GM18868 (cell line): ENCODE data around the gene THAP12.
"Not testable (repeated sequence)": the region's sequence is repeated elsewhere in the genome, so short reads cannot be mapped to it uniquely, and the experiment has no call there.

Experiments used
- ATAC-seq: cut with Tn5 transposase; IDR thresholded peaks from one replicate; pipeline ENCODE4 v1.9.1; 2021; ENCODE audit warnings: mild to moderate bottlenecking, moderate library complexity; ENCODE audit not compliant: unreplicated experiment

Gene THAP12

GRCh38 chr11:76329084-76329648 is 51.8 kb downstream of the THAP12 start:
- ATAC-seq: no peak

GRCh38 chr11:76327756-76328388 is 53.1 kb downstream of the THAP12 start:
- no peak for ATAC-seq

DNA sequence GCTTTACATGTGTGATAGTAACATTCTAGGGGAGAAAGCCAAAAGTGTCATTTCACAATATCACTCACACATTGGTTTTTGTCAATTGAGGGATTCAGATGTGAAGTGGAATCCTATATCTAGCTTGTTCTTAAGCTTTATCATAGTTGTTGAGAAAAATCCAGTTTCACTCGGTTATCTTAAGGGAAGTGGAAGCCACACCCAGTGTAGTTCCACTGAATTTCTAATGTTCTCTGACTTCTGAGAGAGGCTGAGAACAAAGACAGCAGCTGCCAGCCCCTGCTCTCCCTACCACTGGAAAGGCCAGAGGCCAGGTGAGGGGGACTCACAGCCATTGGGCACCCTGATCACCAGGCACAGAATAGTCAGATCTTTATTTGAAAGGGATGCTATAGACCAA is 53.7 kb downstream of the THAP12 start:
- no peak for ATAC-seq

- no peak for ATAC-seq
Measured at GRCh38 chr11:76325185-76325584, 55.7 kb downstream of the THAP12 start.

GRCh38 chr11:76323804-76324203 is 57.1 kb downstream of the THAP12 start:
- no peak for ATAC-seq

GRCh38 chr11:76323375-76323774 is 57.6 kb downstream of the THAP12 start:
- not testable (repeated sequence) for ATAC-seq

GRCh38 chr11:76322942-76323341 is 58.0 kb downstream of the THAP12 start:
- ATAC-seq: no peak

DNA sequence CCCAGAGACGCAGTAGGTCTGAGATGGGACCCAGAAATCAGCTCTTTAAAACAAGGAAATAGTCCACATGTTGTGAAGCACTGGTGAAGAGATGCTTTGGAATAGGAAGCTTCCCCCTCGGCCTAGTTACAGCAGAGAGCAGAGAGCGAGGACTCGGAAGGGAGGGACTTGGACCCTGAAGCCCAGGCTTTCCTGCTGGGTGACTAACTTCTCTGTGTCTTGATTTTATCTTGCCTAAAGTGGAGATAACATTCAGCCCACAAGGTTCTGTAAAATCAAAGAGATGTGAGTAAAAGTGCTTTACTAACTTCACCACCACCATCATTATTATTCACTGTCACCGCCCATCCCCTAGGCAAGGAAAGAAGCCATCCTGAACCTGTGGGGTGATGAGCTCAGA is 58.4 kb downstream of the THAP12 start:
- ATAC-seq: no peak

GRCh38 chr11:76321820-76322524 is 59.0 kb downstream of the THAP12 start:
- no peak for ATAC-seq

GRCh38 chr11:76321340-76321739 is 59.6 kb downstream of the THAP12 start:
- ATAC-seq: no peak

GRCh38 chr11:76320929-76321328 is 60.0 kb downstream of the THAP12 start:
- ATAC-seq: no peak

- ATAC-seq: not testable (repeated sequence)
Measured at GRCh38 chr11:76319798-76320197, 61.1 kb downstream of the THAP12 start.

DNA sequence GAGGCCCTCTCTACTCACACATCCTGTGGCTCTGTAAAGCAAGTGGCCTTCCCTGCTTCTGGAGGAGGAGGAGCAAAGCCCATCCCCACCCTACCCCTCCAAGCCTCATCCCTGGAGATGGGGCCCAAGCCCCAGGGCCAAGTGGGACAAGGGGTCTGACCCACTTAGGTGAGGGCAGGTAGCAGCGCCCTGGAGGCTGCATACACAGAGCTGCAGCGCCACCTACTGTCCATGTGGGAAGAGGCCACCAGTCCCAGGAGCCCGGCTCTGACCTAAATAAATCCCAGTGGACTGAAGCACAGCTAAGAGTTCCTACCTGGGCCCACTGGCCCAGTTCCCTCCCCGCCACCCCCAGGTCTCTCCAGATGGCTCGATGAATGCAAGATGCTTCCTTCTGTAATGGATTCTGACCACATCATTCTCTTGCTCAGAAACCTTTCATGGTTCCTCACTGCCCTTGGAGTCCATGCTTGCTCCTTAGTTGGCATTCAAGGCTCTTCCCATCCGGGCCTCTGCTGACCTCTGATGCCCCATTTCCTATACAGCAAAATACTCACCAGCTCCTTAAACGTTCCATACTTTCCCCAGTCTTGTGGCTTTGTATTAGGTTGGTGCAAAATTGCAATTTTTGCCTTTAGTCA is 62.1 kb downstream of the THAP12 start:
- no peak for ATAC-seq

DNA sequence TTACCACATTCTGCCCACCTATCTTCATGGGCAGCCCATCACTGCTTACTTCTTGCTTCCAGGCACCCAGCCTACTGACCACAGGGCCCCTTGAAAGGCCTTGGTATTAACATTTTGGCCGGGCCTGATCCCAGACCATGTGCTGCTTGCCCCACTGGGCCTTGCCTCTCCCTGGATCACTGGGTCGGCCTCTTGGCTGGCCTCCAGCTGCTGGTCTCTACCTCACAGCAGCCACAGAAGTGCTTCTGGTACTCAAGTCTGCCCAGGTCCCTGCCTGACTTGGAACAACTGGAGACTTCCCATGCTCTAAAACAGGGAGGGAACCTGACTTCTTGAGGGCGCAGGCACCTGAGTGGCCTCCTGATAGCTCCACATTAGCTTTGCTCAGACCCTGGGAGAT is 63.6 kb downstream of the THAP12 start:
- ATAC-seq: no peak

- no peak for ATAC-seq
Measured at GRCh38 chr11:76316726-76317125, 64.2 kb downstream of the THAP12 start.

GRCh38 chr11:76315182-76315853 is 65.6 kb downstream of the THAP12 start:
- no peak for ATAC-seq

DNA sequence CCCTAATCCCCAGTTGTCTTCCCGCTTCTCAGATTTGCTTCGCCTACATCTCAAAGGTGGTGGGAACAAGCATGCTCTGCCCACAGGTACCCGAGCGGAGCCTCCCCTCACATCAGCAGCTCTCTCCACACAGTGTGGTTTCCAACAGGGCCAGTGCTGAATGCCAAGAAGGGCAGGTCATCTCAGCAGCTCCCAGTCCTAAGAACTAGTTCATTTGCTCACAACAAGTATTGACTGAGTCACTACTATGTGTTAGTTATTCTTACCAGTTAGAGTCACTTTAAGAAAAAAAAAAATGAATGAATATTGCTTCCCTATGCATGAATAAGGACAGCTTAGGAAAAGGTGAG is 66.2 kb downstream of the THAP12 start:
- no peak for ATAC-seq

GRCh38 chr11:76313913-76314740 is 66.8 kb downstream of the THAP12 start:
- no peak for ATAC-seq

DNA sequence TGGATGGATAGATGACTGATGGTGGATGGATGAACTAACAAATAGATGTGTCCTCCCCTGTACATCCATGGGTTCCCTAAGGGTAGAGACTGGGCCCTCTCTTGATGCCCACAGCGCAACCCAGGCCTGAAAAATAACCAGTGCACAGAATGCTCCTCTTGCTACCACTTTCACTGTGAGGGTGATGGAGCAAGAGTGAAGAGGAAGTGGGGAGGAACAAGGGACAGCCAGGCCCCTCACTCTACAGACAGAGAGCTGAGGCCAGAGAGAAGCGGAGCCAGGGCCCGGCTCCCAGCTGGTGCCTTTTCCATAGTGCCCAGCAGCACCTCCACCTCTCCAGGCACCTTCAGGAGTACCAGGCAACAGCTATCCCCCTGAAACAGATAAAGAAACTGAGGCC is 67.7 kb downstream of the THAP12 start:
- no peak for ATAC-seq

DNA sequence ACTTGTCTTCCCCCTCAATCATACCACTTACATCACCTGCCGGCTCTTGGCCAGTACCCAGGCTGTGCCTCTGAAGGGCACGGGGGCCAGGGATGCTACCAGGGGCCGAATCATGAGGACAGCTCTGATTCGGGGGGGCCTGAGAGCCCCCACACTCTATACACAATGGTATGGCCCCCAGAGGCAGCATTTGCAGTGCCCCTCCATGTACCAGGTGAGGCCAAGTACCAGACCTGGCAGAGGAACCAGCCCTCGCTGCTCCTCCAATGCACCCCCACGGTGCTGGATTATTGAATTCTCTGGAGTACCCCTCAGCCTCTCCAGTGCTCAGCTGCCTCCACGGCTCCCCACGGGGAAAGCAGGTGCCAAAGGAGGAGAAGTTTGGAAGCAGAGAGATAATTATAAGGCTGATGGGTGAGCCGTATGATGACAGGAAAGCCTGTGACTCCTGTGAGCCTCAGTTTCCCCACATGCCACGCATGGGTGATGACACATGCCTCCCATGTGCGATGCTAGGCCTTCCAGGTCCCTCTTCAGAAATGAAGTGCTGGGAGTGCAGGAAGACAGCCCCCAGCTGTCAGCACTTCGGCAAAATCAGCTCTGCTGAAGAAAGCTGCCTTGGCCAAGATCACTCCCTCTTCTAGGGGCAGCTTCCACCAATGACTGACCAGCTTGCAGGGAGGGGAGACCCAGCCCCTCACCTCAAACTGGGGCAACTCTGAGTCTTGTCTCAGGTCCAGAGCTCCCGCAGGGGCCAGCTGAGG is 69.9 kb downstream of the THAP12 start:
- ATAC-seq: no peak
